OCI-LY1 (cell line): ENCODE data around the gene FAM32A.

ENCODE experiments used
- H2AFZ ChIP-seq: fragments of 200-600 bp; sonication (generic), shearing (Covaris generic); 2 replicates; pipeline ENCODE4 v1.6.0; 2014; ENCODE audit warnings: antibody characterized with exemption, mild to moderate bottlenecking, low read length
- H3F3A ChIP-seq: fragments of 200-600 bp; sonication (generic), shearing (Covaris generic); 2 replicates; pipeline ENCODE4 v1.6.0; 2014; ENCODE audit warnings: mild to moderate bottlenecking, antibody characterized with exemption, low read length, moderate library complexity; ENCODE audit not compliant: insufficient read depth
- H3K27ac ChIP-seq: fragments of 200-600 bp; sonication (generic); 2 replicates; pipeline ENCODE4 v1.5.1; 2014; ENCODE audit warnings: low read length, mixed run types, mild to moderate bottlenecking, low read depth; ENCODE audit not compliant: poor library complexity, severe bottlenecking
- H3K27me3 ChIP-seq: fragments of 200-600 bp; sonication (generic); 2 replicates; pipeline ENCODE4 v1.6.0; 2014; ENCODE audit warnings: antibody characterized with exemption, mild to moderate bottlenecking, low read length, moderate library complexity; ENCODE audit not compliant: insufficient read depth
- H3K36me3 ChIP-seq: fragments of 200-600 bp; sonication (generic); 2 replicates; pipeline ENCODE4 v1.6.1; 2014; ENCODE audit warnings: mild to moderate bottlenecking, antibody characterized with exemption, low read length, moderate library complexity, mixed read lengths; ENCODE audit not compliant: insufficient read depth
- H3K4me1 ChIP-seq: fragments of 200-600 bp; sonication (generic); 2 replicates; pipeline ENCODE4 v1.5.1; 2014; ENCODE audit warnings: mild to moderate bottlenecking, low read length, moderate library complexity; ENCODE audit not compliant: insufficient read depth, severe bottlenecking
- H3K4me2 ChIP-seq: fragments of 200-600 bp; sonication (generic), shearing (Covaris generic); 2 replicates; pipeline ENCODE4 v1.6.1; 2014; ENCODE audit warnings: low read length
- H3K4me3 ChIP-seq: fragments of 200-600 bp; sonication (generic); 2 replicates; pipeline ENCODE4 v1.5.1; 2014; ENCODE audit warnings: low read length, low read depth, mild to moderate bottlenecking, mixed read lengths; ENCODE audit not compliant: poor library complexity, severe bottlenecking
- H3K79me2 ChIP-seq: fragments of 200-600 bp; shearing (Covaris generic); 2 replicates; pipeline ENCODE4 v1.6.1; 2016; ENCODE audit warnings: mixed run types, low read length, mixed read lengths; ENCODE audit not compliant: insufficient read depth
- H3K9ac ChIP-seq: fragments of 200-600 bp; sonication (generic), shearing (Covaris generic); 2 replicates; pipeline ENCODE4 v1.6.1; 2014; ENCODE audit warnings: mild to moderate bottlenecking, low read length, mixed read lengths
- H3K9me2 ChIP-seq: fragments of 200-600 bp; sonication (generic), shearing (Covaris generic); 2 replicates; pipeline ENCODE4 v1.6.1; 2014; ENCODE audit warnings: low read depth, mild to moderate bottlenecking, low read length, mixed read lengths
- H3K9me3 ChIP-seq: fragments of 200-600 bp; shearing (Covaris generic); 2 replicates; pipeline ENCODE4 v1.6.1; 2014; ENCODE audit warnings: low read length, mixed read lengths
- H4K20me1 ChIP-seq: fragments of 200-600 bp; sonication (generic), shearing (Covaris generic); 2 replicates; pipeline ENCODE4 v1.6.0; 2016; ENCODE audit warnings: mild to moderate bottlenecking, low read length; ENCODE audit not compliant: insufficient read depth
- CTCF ChIP-seq: fragments of 200-600 bp; sonication (generic), shearing (Covaris generic); IDR thresholded peaks from 2 replicates; pipeline ENCODE4 v1.5.1; 2017; ENCODE audit warnings: mild to moderate bottlenecking, antibody characterized with exemption, low read length, moderate library complexity, mixed read lengths
- EZH2 ChIP-seq: fragments of 200-600 bp; sonication (generic), shearing (Covaris generic); IDR thresholded peaks from 2 replicates; pipeline ENCODE4 v1.8.0; 2017; ENCODE audit warnings: borderline replicate concordance, mixed run types, mild to moderate bottlenecking, antibody characterized with exemption, low read length, moderate library complexity, mixed read lengths

Gene FAM32A

GRCh38 chr19:16148443-16149229, 36.6 kb upstream of the FAM32A start:
- peak overlapping the region; percentile 8; the same call in 1 of the 2 replicates for H3K9ac ChIP-seq
- no peak overlapping the region for H2AFZ ChIP-seq
- peaks cover 61% of the 10 kb centered on the region for H3K4me1 ChIP-seq
- H3K4me2 ChIP-seq, result peak overlapping the region; percentile 35; the same call in 1 of the 2 replicates
- H3K27ac ChIP-seq, result peak overlapping the region; percentile 78
- H3K27me3 ChIP-seq, result no peaks in the 10 kb centered on the region
- H3F3A ChIP-seq, result no peaks in the 10 kb centered on the region
- no peaks in the 10 kb centered on the region for H3K9me3 ChIP-seq
- TF ChIP-seq CTCF, result no peak
- H3K9me2 ChIP-seq, result no peaks in the 10 kb centered on the region
- no peaks in the 10 kb centered on the region for H4K20me1 ChIP-seq
- H3K79me2 ChIP-seq, result peaks cover 24% of the 10 kb centered on the region
- no peak overlapping the region for H3K4me3 ChIP-seq
- peaks cover 75% of the 10 kb centered on the region for H3K36me3 ChIP-seq

- Histone ChIP-seq H3K4me1 (peaks cover 32% of the 10 kb centered on the region), H3K9me3 (no peaks in the 10 kb centered on the region), H2AFZ (no peak overlapping the region), H3K9ac (no peak overlapping the region), H3F3A (no peaks in the 10 kb centered on the region), H3K4me2 (no peak overlapping the region), H3K27ac (no peak overlapping the region), H3K79me2 (no peaks in the 10 kb centered on the region), H3K4me3 (no peak overlapping the region), H3K27me3 (no peaks in the 10 kb centered on the region), H4K20me1 (no peaks in the 10 kb centered on the region), H3K9me2 (no peaks in the 10 kb centered on the region), H3K36me3 (peaks cover 92% of the 10 kb centered on the region)
- TF ChIP-seq CTCF (no peak), EZH2 (no peak)
Measured at GRCh38 chr19:16153582-16154336, 31.5 kb upstream of the FAM32A start.

GRCh38 chr19:16154557-16154956, 30.7 kb upstream of the FAM32A start:
- Histone ChIP-seq H3K27ac (peak overlapping the region; percentile 75), H3K36me3 (peaks cover 84% of the 10 kb centered on the region), H3K79me2 (no peaks in the 10 kb centered on the region), H3K4me2 (no peak overlapping the region; the same call in 1 of the 2 replicates), H3K9me2 (no peaks in the 10 kb centered on the region), H2AFZ (no peak overlapping the region), H3K9me3 (no peaks in the 10 kb centered on the region), H3K4me1 (peaks cover 24% of the 10 kb centered on the region), H3F3A (no peaks in the 10 kb centered on the region), H3K27me3 (no peaks in the 10 kb centered on the region), H4K20me1 (no peaks in the 10 kb centered on the region), H3K9ac (no peak overlapping the region), H3K4me3 (no peak overlapping the region)
- TF ChIP-seq CTCF, result no peak
